SK-N-SH (cell line): ENCODE measurements around the gene NBPF1. TPM values are rescaled to one million over a fixed set of nuclear protein-coding genes. Genes with fewer than 3 reads are reported as not detected.
"Not testable (repeated sequence)": the region's sequence is repeated elsewhere in the genome, so short reads cannot be mapped to it uniquely, and the experiment has no call there.

Experiments
- CTCF ChIA-PET: fragments of 300-600, 350-600 bp; formaldehyde crosslinking; extraction: SDS; loops from one replicate; lab custom pipeline; 2021; lab: Yijun Ruan, JAX
- POLR2A ChIA-PET: fragments of 350-600 bp; sonication (Branson Sonifier 250); formaldehyde crosslinking; extraction: SDS; loops from one replicate; lab custom pipeline; 2020; ENCODE audit warnings: antibody characterized with exemption, inconsistent platforms; lab: Yijun Ruan, JAX
- DNase-seq: peaks from one replicate; pipeline ENCODE4 v3.0.0; 2012
- H2AFZ ChIP-seq: fragments of 200-600 bp; sonication (generic); 2 replicates; pipeline ENCODE4 v1.8.1; 2016; ENCODE audit warnings: antibody characterized with exemption, mild to moderate bottlenecking, low read depth
- H3F3A ChIP-seq: fragments of 200-600 bp; sonication (generic); replicated peaks from 2 replicates; pipeline ENCODE3; 2016; ENCODE audit warnings: antibody characterized with exemption, mild to moderate bottlenecking; ENCODE audit not compliant: insufficient read depth
- H3K27ac ChIP-seq, 2 experiments: fragments of 200-500 bp in 1 of 2; fragments of 200-600 bp in 1 of 2; sonication (Bioruptor generic) in 1 of 2; sonication (generic), shearing (Covaris generic) in 1 of 2; 2 replicates each; pipeline versions ENCODE4 v1.5.1 to v1.6.1; 2014 to 2016; ENCODE audit warnings: low read depth in 2 of 2, inconsistent platforms in 1 of 2, low read length in 1 of 2, mild to moderate bottlenecking in 1 of 2, mixed read lengths in 1 of 2
- H3K27me3 ChIP-seq: fragments of 200-600 bp; sonication (generic), shearing (Covaris generic); 2 replicates; pipeline ENCODE4 v1.6.1; 2016; ENCODE audit warnings: mixed run types; ENCODE audit not compliant: insufficient read depth
- H3K36me3 ChIP-seq, 2 experiments: fragments of 200-500 bp in 1 of 2; fragments of 200-600 bp in 1 of 2; sonication (Bioruptor generic) in 1 of 2; sonication (generic) in 1 of 2; replicated peaks in 1 of 2; 2 replicates each; pipeline versions ENCODE3 to v1.5.1; 2014 to 2016; ENCODE audit warnings: low read length in 1 of 2, mild to moderate bottlenecking in 1 of 2; ENCODE audit not compliant: insufficient read depth in 2 of 2, control insufficient read depth in 1 of 2
- H3K4me1 ChIP-seq, 2 experiments: fragments of 200-500 bp in 1 of 2; fragments of 200-600 bp in 1 of 2; sonication (Bioruptor generic) in 1 of 2; sonication (generic), shearing (Covaris generic) in 1 of 2; 2 replicates each; pipeline versions ENCODE4 v1.5.1 to v1.6.1; 2014 to 2016; ENCODE audit warnings: low read depth in 1 of 2, low read length in 1 of 2, mixed run types in 1 of 2; ENCODE audit not compliant: insufficient read depth in 2 of 2, control insufficient read depth in 1 of 2
- H3K4me2 ChIP-seq: fragments of 200-600 bp; sonication (generic), shearing (Covaris generic); 2 replicates; pipeline ENCODE4 v1.6.1; 2017; ENCODE audit warnings: mixed run types
- H3K4me3 ChIP-seq, 2 experiments: fragments of 200-500 bp in 1 of 2; fragments of 200-600 bp in 1 of 2; sonication (Bioruptor generic) in 1 of 2; sonication (generic), shearing (Covaris generic) in 1 of 2; 2 replicates each; pipeline versions ENCODE4 v1.5.1 to v1.8.1; 2014 to 2016; ENCODE audit warnings: low read depth in 2 of 2, inconsistent platforms in 1 of 2, low read length in 1 of 2, mild to moderate bottlenecking in 1 of 2, mixed read lengths in 1 of 2, moderate library complexity in 1 of 2
- H3K79me2 ChIP-seq: fragments of 200-600 bp; sonication (generic); 2 replicates; pipeline ENCODE4 v1.8.1; 2017; ENCODE audit warnings: mild to moderate bottlenecking; ENCODE audit not compliant: insufficient read depth
- H3K9ac ChIP-seq: fragments of 200-600 bp; sonication (generic); 2 replicates; pipeline ENCODE4 v1.6.1; 2017; ENCODE audit warnings: mixed run types
- H3K9me2 ChIP-seq: fragments of 200-600 bp; sonication (generic); 2 replicates; pipeline ENCODE4 v1.6.1; 2017; ENCODE audit warnings: mixed run types
- H3K9me3 ChIP-seq: fragments of 200-600 bp; sonication (generic); 2 replicates; pipeline ENCODE4 v1.6.1; 2017; ENCODE audit warnings: mixed run types, mild to moderate bottlenecking, moderate library complexity
- H4K20me1 ChIP-seq: fragments of 200-600 bp; sonication (generic); 2 replicates; pipeline ENCODE4 v1.6.1; 2017; ENCODE audit warnings: mild to moderate bottlenecking, mixed run types; ENCODE audit not compliant: insufficient read depth
- CHD2 ChIP-seq: fragments of 150-350 bp; IDR thresholded peaks from 2 replicates; pipeline ENCODE4 v1.6.1; 2018; ENCODE audit warnings: low read length; ENCODE audit not compliant: partially characterized antibody
- CTCF ChIP-seq: fragments of 200-600 bp; sonication (generic); IDR thresholded peaks from 2 replicates; pipeline ENCODE4 v1.6.1; 2017; ENCODE audit warnings: antibody characterized with exemption, mild to moderate bottlenecking, moderate library complexity
- MXI1 ChIP-seq: IDR thresholded peaks from 2 replicates; pipeline ENCODE4 v1.6.1; 2012; ENCODE audit warnings: mild to moderate bottlenecking, low read depth, low read length, improper control_type of control experiment
- RFX5 ChIP-seq: IDR thresholded peaks from 2 replicates; pipeline ENCODE4 v1.6.1; 2012; ENCODE audit warnings: mild to moderate bottlenecking, improper control_type of control experiment, low read length
- SIN3A ChIP-seq: IDR thresholded peaks from 2 replicates; pipeline ENCODE4 v1.6.1; 2012; ENCODE audit warnings: low read depth, mild to moderate bottlenecking, low read length, moderate library complexity, borderline replicate concordance
- WGBS: methylation state at CpG from one replicate; pipeline ENCODE4 v1.1.6; 2017; ENCODE audit warnings: low lambda C conversion rate; 5-methylcytosine and 5-hydroxymethylcytosine counted together
- polyA plus RNA-seq, 3 experiments: library from polyadenylated mRNA; depleted of rRNA; stranded (reverse); fragments of >200 nt; gene quantifications; 2 replicates each; pipeline ENCODE4 v1.2.3, GENCODE V29; 2012
- TF ChIP-seq, protein P1 (sequence below): IDR thresholded peaks from 2 replicates; pipeline ENCODE4 v1.4.0; 2012; ENCODE audit warnings: low read depth, borderline replicate concordance

The NBPF1 gene
- polyA plus RNA-seq, 1 of the 3 experiments (the other 2 are of a cell fraction): 29.8 TPM

DNA sequence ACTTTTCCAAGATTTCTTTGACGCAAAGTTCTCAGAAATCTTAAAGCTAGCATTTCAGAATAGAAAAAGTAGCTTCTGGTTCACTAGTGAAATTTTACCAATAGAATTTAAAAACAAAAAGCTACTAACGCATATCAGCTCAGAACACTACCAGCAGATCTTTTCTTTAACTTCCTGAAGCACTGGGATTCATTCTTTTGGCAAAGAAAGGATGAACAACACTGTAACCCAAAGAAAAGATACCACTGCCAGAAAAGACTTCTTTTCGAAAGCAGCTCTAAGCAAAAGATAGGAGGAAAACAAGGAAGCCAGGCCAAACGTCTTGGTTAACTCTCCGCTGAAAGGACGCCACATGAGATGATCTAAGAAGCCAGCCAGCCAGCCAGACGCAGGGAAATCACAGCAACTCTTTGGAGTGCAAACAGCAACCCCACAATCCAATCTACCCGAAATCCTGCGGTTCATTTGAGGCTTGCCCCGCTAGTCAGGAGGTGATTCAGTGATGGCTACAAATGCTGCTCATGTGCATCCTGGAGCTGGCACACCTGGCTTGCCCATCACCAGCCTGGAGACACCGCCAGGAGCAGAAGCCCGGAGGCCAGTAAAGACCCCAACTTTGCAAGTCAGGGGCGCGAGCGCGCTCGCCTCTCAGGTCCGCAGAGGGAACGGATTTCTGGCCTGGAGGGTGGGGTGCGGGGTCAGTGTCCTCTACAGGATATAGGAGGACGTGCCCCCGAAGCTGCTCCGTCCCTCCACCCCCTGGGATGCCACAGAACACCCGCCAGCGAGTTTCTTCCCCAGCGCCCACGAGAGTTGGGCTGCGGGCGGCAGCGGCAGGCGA is 812 bp downstream of the NBPF1 start:
- peak overlapping the region; percentile 5 to 93; a peak in 3 of 4 replicates for H3K27ac ChIP-seq
- 7% methylated on average over 31 of the region's 31 CpGs for WGBS
- CTCF ChIA-PET: interaction anchor here (0.9 to 10.5 kb wide), 16 partner anchors 10 to 534 kb away, joined by 3 to 130 read pairs (median 4); no protein-coding TSS in a partner anchor

GRCh38 chr1:16611981-16612331 is 1.4 kb downstream of the NBPF1 start:
- H3K27ac ChIP-seq: not testable (repeated sequence)

More for the DNA sequence above, 812 bp downstream of the NBPF1 start:
- POLR2A ChIA-PET: interaction anchor here (0.6 to 1.7 kb wide), 5 partner anchors 12 to 293 kb away, joined by 3 to 5 read pairs (median 4); partner anchors contain the start of gene SZRD1
- Histone ChIP-seq H3K4me3 (peak overlapping the region; percentile 64 to 100), H3K79me2 (peaks cover 47% of the 10 kb centered on the region), H3F3A (peaks cover 12% of the 10 kb centered on the region), H3K9me3 (no peaks in the 10 kb centered on the region), H2AFZ (peak overlapping the region; percentile 14)
- peak; percentile 70 for DNase-seq
- TF ChIP-seq CTCF: 0 out of 2 replicates have a peak, but pooled peaks have one; percentile 11
- peak; percentile 84; the same call in 1 of the 2 replicates for TF ChIP-seq MXI1
- TF ChIP-seq SIN3A: peak; percentile 94; the same call in 1 of the 2 replicates
- TF ChIP-seq CHD2: peak; percentile 17
- TF ChIP-seq, protein P1, sequence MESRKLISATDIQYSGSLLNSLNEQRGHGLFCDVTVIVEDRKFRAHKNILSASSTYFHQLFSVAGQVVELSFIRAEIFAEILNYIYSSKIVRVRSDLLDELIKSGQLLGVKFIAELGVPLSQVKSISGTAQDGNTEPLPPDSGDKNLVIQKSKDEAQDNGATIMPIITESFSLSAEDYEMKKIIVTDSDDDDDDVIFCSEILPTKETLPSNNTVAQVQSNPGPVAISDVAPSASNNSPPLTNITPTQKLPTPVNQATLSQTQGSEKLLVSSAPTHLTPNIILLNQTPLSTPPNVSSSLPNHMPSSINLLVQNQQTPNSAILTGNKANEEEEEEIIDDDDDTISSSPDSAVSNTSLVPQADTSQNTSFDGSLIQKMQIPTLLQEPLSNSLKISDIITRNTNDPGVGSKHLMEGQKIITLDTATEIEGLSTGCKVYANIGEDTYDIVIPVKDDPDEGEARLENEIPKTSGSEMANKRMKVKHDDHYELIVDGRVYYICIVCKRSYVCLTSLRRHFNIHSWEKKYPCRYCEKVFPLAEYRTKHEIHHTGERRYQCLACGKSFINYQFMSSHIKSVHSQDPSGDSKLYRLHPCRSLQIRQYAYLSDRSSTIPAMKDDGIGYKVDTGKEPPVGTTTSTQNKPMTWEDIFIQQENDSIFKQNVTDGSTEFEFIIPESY: no peak
- TF ChIP-seq, all 33 proteins: peak for 4
- Histone ChIP-seq H3K27me3 (no peaks in the 10 kb centered on the region), H3K36me3 (peaks cover 14 to 18% of the 10 kb centered on the region in 2 experiments), H3K9me2 (no peaks in the 10 kb centered on the region), H3K9ac (peak overlapping the region; percentile 72), H3K4me2 (peak overlapping the region; percentile 75), H4K20me1 (peaks cover 11% of the 10 kb centered on the region; the same call in 1 of the 2 replicates), H3K4me1 (peaks cover 13 to 17% of the 10 kb centered on the region in 2 experiments; a peak in 3 of 4 replicates)

GRCh38 chr1:16611164-16611563 is 2.2 kb downstream of the NBPF1 start:
- H2AFZ ChIP-seq, H3K27ac ChIP-seq, H3K27me3 ChIP-seq, POLR2A ChIA-PET, DNase-seq, H3K9me2 ChIP-seq, H3F3A ChIP-seq, H3K9ac ChIP-seq, H3K9me3 ChIP-seq: not testable (repeated sequence)
- 93% methylated on average over 4 of the region's 4 CpGs for WGBS
- Histone ChIP-seq H3K4me2 (0 out of 2 replicates have a peak overlapping the region, but pooled peaks have one; percentile 75), H3K4me3 (peak overlapping the region in 1 of 2 experiments; percentile 100; a peak in 1 of 4 replicates), H4K20me1 (peaks cover 11% of the 10 kb centered on the region; the same call in 1 of the 2 replicates), H3K79me2 (peaks cover 47% of the 10 kb centered on the region), H3K36me3 (peaks cover 23 to 24% of the 10 kb centered on the region in 2 experiments), H3K4me1 (peaks cover 13 to 17% of the 10 kb centered on the region in 2 experiments; a peak in 3 of 4 replicates)
- CTCF ChIA-PET: interaction anchor here (0.9 to 9.8 kb wide), 3 partner anchors 12 to 341 kb away, joined by 3 to 130 read pairs (median 3); no protein-coding TSS in a partner anchor

More at GRCh38 chr1:16611981-16612331, 1.4 kb downstream of the NBPF1 start:
- ChIA-PET POLR2A (interaction anchor here (1.1 to 1.7 kb wide), 2 partner anchors 32 to 293 kb away, joined by 3 to 5 read pairs; no protein-coding TSS in a partner anchor), CTCF (interaction anchor here (0.9 to 10.5 kb wide), 12 partner anchors 9 to 533 kb away, joined by 3 to 130 read pairs (median 5); no protein-coding TSS in a partner anchor)
- Histone ChIP-seq H3K4me1 (peaks cover 13 to 17% of the 10 kb centered on the region in 2 experiments; a peak in 3 of 4 replicates), H3K4me2 (peak overlapping the region; percentile 75), H2AFZ (peak overlapping the region; percentile 14; the same call in 1 of the 2 replicates), H3K79me2 (peaks cover 47% of the 10 kb centered on the region), H3K9ac (peak overlapping the region; percentile 72; the same call in 1 of the 2 replicates), H3K36me3 (peaks cover 15 to 18% of the 10 kb centered on the region in 2 experiments), H4K20me1 (peaks cover 11% of the 10 kb centered on the region; the same call in 1 of the 2 replicates), H3K4me3 (peak overlapping the region; percentile 64 to 100)
- not testable (repeated sequence) for H3K9me3 ChIP-seq, H3K9me2 ChIP-seq, H3F3A ChIP-seq, H3K27me3 ChIP-seq, DNase-seq
- TF ChIP-seq RFX5: 0 out of 2 replicates have a peak, but pooled peaks have one; percentile 2
- WGBS: 86% methylated on average over 8 of the region's 8 CpGs

GRCh38 chr1:16610553-16610952 is 2.8 kb downstream of the NBPF1 start:
- CTCF ChIA-PET: interaction anchor here (0.9 to 9.8 kb wide), 3 partner anchors 13 to 341 kb away, joined by 3 to 130 read pairs (median 3); no protein-coding TSS in a partner anchor
- H3K27ac ChIP-seq, H3K4me2 ChIP-seq, H3K9ac ChIP-seq, H3F3A ChIP-seq, H3K4me3 ChIP-seq, H2AFZ ChIP-seq, H3K9me3 ChIP-seq, POLR2A ChIA-PET, H3K27me3 ChIP-seq, H3K9me2 ChIP-seq, DNase-seq: not testable (repeated sequence)
- peaks cover 29 to 30% of the 10 kb centered on the region in 2 experiments for H3K36me3 ChIP-seq
- WGBS: 97% methylated on average over 5 of the region's 5 CpGs
- H4K20me1 ChIP-seq: peaks cover 11% of the 10 kb centered on the region; the same call in 1 of the 2 replicates
- H3K4me1 ChIP-seq: peaks cover 16 to 18% of the 10 kb centered on the region in 2 experiments; a peak in 3 of 4 replicates
- H3K79me2 ChIP-seq: peaks cover 49% of the 10 kb centered on the region
